GM19467 (cell line): ENCODE results near the gene LRRC9.

Experiments
- ATAC-seq: cut with Tn5 transposase; IDR thresholded peaks from one replicate; pipeline ENCODE4 v1.9.1; 2021; ENCODE audit warnings: mild to moderate bottlenecking, moderate library complexity; ENCODE audit not compliant: unreplicated experiment

Gene LRRC9

DNA sequence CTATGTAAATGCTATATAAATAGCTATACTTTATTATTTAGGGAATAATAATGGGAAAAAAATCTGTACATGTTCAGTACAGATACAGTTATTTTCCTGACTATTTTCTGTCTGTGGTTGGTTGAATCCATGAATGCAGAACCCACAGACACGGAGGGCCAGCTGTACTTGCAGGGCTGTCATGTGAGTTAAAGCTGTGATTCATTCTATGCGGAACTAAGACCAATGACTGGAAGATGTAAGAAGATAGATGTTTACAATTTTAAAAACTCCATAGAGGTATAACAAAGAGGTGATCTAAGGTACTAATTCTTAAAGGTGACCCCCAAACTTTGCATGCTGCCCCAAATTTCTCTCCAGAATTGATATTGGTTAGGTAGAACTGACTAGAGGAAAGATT, 186.4 kb downstream of the LRRC9 start:
- ATAC-seq = no peak

DNA sequence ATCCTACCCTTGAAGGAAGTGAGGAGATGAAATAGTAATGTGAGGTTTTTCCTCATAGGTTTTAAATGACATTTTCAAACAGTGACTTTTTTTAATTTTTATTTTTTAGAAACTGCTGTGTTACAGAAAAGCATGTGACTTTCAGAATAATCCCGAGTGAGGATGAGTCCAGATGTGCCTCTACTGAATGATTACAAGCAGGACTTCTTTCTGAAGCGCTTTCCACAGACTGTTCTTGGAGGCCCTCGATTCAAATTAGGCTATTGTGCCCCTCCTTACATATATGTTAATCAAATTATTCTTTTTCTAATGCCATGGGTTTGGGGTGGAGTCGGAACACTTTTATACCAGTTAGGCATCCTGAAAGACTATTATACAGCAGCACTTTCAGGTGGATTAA, 187.5 kb downstream of the LRRC9 start:
- no peak for ATAC-seq

DNA sequence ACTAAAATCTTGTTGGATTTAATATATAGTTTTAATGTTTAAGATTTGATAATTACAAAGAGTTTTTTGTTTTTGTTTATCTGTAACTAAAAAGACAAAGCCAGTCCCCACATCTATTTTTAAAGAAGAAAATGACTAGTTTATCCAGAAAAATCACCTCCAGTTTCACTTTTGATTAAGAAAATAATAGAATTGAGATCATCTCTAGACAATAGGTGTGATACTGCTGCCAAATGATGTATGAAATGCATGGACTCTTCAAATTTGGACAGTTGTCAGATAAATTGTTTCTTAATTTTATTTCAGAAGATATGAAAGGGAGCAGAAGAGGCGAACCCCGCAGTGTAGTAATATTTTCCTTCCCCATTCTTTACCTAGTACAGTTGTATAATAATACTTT, 191.8 kb downstream of the LRRC9 start:
- ATAC-seq = no peak
